Measurements from ENCODE around the gene TARS1.

The TARS1 gene

DNA sequence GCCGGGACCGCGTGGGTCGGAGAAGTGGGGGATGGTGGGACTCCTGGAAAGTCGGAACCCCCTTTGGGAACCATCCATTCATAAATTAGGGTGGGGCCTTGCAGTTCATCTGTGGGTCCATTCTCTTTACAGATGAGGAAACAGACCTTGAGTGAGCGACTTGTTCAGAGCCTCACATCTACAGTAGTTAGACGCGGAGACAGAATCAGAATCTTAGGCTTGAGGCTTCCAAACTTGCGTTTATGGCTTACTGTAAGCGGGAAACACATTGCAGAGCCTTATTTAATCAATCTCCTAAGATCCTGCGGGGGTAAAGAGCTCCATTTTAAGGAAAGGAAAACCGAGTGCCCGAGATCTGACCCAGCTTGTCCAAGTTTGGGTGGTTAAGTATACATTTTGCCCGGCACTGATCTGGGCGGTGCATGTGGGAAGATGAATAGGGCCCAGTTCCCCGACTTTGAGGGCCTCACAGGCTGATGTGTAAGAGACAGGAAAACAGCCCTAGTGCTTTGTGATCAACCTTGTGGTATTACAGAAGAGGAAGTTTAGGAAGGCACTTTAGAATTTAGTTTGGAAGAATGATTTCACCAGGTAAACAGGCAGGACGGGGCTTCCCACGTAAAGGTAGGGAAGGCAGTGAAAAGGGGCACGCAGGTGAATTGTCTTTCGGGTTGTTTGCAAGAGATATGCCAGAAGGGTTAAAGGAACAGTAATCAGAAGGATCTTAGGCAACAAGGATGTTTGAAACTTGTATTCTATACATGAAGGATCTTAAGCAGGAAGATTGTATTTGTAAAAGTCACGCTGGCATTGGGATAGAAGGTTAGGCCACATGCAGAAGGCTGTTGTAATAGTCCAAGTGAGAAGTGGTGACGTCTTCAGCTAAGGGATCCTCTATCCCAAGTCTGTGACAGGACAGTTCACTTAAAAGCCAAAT, 744 bp downstream of the TARS1 start:
- peak; percentile 77 for DNase-seq

DNA sequence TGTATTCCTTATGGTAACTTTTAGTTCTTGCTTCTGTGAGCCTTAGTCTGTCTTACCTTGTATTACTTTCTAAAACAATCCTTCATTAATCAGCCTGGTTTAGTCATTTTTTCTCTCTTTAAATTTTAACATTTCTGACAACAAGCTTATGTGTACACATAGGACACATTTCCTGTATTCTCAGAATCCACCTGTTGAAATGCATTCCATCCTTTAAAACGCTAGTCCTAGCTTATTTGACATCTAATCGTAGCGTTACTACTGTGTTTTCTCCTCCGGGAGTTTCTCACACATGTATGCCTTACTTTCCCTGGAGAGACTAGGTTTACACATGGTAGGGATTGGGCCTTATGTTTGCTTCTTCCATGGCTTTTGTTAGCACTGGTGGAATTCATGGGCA, 3.8 kb downstream of the TARS1 start:
- no peak for DNase-seq

DNA sequence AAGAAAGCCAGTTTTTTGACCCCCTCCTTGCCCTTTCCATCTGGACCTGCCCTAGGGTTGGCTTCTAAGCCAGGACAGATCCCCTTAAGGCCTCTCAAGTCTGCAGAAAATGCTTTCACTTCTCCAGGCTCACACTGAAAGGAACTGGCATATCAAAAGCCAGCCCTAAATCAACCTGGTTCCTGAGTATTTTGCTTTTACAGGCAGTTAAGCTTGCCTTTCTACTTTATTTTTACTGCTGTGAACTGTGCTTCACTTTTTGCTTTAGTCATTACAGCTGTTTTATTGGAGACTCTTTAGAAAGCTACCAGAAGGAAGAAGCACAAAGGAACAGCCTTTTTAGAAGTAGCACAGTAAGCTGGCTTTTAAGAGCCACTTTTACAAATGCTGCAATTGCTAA, 5.0 kb downstream of the TARS1 start:
- no peak for DNase-seq

DNA sequence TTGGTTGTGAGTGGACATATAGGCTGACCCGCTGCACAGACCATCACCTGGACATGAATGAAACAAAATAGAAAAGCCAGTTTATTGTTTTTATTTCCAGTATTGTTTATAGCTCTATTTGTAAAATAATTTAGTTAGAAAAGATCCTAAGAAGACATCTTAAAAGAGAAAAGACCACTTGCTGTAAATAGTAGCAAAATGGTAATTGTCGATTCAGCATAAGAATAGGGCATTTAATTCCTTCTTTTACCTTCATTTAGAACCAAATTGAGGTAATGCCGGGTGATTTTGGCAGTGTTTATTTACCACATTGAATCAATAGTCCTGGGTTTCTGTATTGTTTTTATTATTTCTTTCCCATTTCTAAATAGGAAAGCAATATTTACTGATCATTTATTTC, 7.4 kb downstream of the TARS1 start:
- no peak for DNase-seq

DNA sequence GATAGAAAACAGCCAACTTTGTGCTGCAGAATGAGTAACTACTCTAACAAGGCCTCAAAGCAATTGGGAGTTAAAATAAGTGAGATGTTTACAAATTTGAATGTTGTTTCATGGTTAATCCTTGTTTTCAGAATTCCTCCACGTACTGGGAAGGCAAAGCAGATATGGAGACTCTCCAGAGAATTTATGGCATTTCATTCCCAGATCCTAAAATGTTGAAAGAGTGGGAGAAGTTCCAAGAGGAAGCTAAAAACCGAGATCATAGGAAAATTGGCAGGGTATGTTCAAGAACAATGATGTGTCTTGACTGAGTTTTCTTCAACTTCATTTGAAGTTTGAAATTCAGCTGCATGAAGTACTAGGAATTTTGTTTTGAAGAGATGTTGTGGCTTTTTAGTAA, 16.4 kb downstream of the TARS1 start:
- no peak for DNase-seq

DNA sequence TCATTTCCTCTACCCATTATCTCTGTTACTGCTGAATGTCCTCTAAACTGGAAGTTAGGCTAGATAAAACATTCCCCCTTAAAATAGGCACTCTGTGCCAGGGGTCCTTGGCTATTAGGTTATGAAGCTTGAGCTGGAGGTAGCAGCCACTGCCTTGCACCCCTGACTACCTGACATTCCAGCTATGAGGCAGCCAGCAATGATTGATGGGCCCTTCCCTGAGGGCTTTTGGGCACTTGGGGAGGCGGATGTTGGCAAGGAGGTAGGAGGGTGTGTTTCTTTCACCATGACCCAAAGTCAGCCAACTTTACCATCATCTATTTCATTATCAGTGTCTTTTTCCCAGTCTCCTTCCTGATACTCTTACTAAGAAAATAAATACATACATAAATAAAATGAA, 17.1 kb downstream of the TARS1 start:
- DNase-seq: no peak

DNA sequence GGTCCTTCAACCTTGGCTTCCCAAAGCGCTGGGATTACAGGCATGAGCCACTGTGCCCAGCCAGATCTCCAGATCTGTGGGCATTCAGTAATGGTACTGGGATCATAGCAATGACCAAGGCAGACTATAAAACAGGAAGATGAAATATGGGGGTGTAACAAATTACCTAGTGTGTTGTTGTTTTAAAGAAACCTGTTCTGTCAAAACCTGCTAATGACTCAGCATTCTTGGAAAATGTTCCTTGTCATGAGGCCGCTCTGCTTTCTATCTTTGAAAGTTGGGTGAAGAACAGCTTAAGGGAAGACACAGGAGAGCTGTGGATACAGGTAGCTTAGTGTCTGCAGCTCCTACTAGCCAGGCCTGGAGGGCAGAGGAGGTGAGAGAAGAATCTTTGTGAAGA, 19.4 kb downstream of the TARS1 start:
- no peak for DNase-seq

DNA sequence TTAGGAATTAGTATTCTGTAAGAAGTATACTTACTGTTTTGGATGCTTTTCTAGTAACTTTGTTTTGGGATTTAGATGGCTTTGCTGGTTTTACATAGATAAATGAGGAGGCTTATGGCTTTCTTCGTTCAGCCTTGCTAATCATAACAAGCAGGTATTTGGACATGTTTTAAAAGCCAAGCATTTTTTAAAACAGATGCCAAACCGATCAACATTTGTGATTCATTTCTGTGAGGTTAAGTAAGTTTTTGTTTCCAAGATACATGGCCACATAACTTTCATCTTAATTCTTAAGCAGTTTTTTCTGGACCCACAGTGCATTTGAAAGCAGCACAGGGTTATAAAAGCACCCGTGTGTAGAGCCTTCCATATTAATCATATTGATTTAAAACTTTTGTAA, 21.7 kb downstream of the TARS1 start:
- no peak for DNase-seq

DNA sequence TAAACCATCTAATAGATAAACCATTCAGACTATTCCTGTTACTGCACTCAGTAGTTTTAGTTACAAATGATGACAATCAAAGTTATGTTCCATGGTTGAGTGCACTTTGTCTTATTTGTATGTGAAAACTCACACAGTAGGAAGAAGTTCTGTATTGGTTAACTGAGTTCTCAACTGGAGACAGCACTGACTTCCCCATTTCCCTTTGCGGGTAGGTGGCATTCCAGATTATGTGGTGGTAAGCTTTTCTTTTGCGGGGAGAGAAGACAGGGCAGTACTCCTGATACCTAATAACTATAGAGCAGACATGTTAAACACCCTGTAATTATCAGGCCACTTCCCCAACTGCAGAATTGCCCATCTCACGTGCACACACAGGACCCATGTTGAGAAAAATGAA, 24.4 kb downstream of the TARS1 start:
- DNase-seq: no peak

DNA sequence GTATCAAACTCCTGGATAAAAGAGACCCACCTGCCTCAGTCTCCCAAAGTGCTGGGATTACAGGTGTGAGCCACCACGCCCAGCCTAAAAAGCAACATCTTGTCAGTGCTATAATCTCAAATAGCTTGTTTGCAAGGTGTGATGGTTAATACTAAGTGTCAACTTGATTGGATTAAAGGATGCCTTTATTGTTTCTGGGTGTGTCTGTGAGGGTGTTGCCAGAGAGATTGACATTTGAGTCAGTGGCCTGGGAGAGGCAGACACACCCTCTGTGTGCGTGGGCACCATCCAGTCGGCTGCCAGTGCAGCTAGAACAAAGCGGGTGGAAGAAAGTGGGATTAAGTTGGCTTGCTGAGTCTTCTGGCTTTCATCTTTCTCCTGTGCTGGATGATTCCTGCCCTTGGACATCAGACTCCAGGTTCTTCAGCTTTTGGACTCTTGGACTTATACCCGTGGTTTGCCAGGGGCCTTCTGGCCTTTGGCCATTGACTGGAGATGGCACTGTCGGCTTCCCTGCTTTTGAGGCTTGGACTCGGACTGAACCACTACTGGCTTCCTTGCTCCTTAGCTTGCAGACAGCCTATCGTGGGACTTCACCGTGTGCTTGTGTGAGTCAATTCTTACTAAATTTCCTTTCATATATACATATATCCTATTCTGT, 28.1 kb downstream of the TARS1 start:
- no peak for DNase-seq

DNA sequence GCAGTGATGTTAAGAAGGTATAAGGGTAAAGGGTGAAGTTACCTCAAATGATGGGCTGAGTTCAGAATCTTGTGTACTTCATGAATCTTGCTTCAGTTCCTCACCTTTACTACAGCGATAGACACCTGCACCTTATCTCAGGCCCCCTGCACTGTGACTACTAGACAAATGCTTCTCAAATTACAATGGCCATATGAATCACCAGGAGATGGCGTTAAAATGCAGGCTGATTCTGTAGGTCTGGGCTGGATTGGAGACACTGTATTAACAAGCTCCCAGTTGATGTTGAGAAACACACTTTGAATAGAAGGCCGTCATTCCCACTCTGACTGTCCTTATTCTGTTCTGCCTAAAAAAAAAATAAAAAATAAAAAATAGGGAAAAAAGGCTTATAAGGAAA, 29.8 kb downstream of the TARS1 start:
- no peak for DNase-seq

DNA sequence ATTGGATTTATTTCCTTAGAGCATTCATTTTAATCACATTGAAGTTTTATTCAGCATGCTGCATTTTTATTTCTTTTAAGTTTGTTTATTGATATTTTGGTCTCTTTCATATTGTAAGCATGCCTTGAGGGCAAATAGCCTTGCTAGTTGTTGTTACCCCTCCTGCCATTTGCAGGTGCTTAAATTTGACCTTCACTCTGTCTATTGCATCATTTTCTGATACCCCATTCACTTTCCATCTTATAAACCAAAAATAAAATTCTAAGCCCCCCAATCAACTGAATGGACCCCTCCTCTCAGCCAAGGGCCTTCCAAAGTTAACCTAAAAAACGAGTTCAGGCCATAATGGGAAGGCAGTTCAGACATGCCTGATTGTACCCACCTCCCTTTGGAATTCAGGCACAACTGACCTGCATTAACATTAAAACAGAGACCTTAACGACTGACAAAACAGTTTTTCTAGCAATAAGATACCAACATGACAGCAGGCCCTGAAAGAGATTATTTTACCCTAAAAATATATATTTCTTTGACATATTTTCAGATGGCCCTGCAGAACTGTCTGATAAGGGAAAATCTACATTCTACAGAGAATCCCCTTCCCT, 32.1 kb downstream of the TARS1 start:
- no peak for DNase-seq

DNA sequence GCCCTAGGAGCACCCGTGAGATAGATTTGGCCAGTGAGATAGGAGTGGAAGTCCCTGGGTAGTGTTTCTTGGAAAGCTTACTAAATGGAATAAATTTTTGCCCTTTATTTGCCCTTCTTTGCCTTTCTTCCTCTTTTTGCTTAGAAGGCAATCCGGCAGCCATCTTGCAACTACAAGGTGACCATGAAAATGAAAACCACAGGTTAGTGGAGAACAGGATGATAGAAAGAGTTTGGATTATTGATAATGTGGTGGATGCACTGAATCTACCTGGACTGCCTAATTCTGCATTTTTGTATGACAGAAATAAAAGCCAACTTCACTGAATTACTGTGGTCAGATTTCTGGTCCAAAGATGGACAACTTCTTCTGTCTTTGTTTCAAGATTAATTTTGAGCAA, 33.2 kb downstream of the TARS1 start:
- no peak for DNase-seq

DNA sequence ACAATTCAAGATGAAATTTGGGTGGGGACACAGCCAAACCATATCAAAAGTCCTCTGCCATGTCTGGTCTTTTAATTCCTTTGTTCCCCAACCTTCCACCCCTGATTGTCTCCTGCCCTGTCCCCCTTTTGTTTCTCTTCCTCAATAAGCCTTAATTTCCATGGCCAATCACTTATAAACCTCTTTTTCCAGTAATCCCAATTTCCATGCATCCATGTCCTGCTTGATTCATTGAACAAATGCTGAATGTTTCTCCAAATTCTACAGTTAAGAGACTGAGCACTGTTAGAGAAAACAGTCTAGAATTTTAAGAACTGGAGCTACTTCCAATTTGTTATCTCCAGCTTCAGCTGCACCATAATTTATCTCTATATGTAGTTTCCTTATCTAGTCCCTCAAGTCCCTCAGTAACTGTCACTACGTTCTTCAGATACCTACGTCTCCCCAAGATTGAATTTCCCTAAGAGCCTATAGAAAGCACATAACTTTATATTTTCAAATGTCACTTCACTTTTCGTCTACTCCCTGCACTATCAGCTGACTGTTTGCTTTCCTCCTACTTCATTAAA, 34.2 kb downstream of the TARS1 start:
- DNase-seq: no peak

DNA sequence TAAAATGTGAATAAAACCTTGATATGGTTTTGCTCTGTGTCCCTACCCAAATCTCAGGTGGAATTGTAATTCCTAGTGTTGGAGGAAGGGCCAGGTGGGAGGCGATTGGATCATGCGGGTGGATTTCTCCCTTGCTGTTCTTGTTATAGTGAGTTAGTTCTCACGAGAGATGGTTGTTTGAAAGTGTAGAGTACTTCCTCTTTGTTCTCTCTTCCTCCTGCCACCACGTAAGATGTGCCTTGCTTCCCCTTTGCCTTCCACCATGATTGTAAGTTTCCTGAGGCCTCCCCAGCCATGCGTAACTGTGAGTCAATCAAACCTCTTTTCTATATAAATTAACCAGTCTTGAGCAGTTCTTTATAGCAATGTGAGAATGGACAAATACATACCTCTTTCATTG, 34.9 kb downstream of the TARS1 start:
- DNase-seq: no peak

DNA sequence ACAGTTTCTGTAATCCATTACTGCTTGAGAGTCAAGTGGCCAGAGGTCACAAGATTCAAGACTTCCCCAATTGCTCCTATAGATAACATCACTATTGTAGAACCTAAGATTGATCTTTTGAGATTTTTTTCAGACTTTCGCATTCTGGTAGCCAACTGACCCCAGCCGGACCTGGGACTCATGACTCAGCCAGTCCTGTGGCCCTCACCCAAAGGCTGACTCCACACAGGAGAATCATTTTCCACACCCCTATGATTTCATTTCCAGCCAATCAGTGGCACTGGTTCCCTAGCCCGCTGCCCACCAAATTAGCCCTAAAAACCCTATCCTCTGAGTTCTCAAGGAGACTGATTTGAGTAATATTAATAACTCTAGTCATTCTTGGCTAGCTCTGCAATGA, 36.2 kb downstream of the TARS1 start:
- DNase-seq: no peak

DNA sequence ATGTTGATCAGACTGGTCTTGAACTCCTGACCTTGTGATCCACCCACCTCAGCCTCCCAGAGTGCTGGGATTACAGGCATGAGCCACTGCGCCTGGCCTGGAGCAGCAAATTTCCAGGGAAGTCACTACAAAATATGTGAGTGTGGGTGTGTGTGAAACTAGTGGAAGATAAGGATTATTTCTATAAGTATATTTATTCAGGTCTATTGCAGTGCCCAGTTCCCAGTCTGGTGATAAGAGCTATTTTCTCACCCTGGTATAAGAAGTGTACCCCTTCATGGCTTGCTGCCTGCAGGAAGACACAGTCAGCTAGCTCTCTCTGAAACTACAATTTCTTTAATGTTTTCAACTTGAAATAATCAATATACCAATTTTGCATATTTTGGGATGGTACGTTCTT, 37.1 kb downstream of the TARS1 start:
- no peak for DNase-seq

DNA sequence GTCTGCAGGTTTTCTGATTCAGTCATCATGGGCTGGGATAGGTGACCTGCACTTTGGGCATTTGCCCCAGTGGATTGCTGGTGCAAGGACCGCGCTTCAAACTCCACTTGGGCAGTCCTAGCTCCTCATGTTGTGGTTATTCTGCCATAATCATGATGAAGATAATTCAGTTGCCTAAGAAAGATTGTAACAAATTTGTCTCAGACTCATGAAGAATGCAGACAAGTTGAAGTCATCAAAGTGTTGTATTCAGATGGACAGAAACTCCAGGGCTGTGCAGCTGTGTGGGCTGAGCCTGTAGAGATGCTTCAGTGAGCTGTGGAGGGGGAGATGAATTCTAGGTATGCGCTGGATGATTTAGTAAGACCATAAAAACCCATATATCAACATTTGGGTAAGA, 38.5 kb downstream of the TARS1 start:
- DNase-seq: no peak

DNA sequence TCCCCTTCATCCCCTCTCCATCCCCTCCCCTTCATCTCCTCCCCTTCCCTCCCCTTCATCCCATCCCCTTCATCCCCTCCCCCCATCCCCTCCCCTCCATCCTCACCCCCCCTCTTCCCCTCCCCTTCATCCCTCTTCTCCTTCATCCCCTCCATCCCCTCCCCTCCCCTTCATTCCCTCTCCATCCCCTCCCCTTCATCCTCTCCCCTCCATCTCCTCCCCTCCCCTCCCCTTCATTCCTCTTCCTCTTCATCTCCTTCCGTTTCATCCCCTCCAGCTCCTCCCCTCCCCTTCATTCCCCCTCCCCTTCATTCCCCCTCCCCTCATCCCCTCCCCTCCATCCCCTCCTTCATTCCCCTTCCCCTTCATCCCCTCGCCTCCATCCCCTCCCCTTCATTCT, 40.1 kb downstream of the TARS1 start:
- DNase-seq: no peak

DNA sequence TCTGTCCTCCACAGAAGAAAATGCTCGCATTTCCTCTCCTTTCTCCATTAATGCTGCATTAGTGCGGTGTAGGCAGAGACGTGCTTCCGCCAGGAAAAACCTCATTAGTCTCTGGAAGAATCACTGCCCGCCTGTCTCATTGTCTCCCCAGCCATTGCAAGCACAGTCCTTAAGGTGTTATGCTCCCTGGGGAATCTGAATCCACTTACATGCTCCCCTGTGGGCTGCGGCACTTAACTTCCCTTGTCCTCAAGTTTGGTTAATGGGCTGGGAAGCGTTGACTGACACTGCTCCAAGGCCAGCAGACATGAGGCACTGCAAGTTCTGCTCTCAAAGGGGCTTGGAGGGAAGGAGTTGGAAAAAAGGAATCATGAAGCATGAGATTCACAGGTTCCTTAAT, 41.6 kb downstream of the TARS1 start:
- DNase-seq: no peak

DNA sequence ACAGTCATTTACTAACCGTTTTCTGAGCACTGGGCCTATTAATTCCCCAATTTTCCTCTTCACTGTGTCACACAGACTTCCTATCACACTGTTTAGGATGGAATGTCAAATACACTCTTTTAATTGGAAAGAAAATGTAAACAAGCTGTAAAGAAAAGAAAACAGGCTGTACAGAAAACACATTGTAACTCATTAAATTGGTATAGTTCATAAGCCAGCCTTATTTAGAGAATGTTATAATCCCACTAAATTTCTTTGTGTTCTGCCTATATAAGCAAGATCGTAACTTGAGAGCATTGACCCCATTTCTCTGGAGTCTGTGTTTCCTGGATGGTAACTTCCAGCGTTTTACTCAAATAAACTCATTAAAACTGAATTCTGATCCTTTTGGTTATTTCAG, 46.5 kb downstream of the TARS1 start:
- DNase-seq: no peak

DNA sequence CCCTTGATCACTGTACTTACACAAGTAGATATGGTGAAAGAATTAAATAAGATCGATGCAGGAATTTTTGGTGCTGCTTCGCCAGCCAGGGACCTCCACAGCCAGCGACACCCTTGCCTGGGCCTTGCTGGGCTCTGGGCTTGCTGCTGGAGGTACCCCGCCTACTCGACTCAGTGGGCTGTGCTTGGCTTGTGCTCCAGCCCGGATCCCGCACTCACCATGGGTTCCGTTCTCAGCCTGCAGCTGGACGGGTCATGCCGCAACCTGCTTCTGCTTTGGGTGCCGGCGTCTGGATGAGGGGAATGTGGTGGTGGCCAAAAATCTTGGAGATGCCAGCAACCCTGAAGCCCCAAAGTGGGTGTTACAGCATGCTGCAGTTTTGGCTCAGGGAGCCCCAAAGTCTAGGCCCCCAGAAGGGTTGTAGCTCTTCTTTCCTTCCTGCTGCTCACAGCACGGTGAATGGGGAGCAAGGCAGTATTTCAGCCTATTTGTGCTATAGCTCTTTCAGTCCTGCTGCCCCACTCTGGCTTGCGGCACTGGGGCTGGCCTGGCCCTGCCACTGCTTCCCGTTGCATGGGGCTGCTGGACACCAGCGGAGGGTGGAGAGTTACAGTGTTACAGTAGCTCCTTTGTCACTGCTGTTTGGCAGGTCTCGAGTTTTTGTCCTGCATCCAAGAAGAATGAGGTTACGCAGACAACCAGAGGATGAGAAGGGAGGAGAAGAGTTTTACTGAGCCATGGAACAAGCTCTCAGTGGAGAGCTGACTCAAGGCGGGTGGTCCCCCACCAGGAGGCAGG, 48.0 kb downstream of the TARS1 start:
- no peak for DNase-seq

DNA sequence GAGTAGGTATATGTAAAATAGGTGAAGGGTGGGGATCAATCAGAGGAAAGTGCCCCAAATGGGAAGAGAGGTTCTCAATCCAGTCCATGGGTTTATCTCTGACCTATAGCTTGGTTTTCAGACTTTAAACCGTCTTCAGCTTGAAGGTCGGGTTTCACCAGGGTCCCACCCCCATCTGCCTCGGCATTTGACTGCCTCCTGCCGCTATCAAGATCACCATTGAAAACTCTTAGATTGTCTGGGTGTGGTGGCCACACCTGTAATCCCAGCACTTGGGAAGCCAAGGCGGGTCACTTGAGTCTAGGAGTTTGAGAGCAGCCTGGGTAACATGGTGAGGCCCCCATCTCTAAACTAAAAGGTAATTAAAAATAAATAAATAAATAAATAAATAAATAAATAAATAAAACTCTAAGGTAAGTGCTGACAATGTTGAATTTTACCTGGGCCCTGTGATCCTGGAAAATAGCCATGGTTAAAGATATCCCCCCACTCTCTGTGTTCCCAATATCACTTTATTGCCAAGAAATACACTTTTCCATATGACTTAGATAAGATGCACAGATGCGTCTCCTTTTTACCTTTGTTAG, 48.8 kb downstream of the TARS1 start:
- DNase-seq: no peak
